HG03045 (cell line): Measurements from ENCODE around the gene LYPD1.

Source experiments
- ATAC-seq: cut with Tn5 transposase; IDR thresholded peaks from one replicate; pipeline ENCODE4 v1.9.1; 2021; ENCODE audit warnings: mild to moderate bottlenecking, moderate library complexity; ENCODE audit not compliant: unreplicated experiment

Gene LYPD1

DNA sequence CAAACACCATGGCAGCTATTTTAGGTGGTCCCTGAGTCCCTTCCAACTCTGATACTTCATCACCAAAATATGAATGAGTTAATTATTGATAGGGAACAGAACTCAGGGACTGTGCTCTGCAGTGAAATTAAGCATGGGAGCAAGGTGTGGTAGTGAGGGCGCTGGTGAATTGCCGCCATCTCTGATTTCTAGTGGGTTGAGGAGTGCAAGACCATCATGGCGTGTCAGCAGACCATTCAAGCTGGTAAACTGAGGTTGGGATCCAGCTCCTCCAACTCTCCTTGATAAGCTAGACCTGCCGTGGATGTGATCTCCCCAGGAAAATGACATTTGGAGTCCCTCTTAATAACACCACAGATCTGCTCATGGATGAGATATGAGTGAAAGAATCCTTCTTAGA, 70.4 kb downstream of the LYPD1 start:
- ATAC-seq, result no peak

DNA sequence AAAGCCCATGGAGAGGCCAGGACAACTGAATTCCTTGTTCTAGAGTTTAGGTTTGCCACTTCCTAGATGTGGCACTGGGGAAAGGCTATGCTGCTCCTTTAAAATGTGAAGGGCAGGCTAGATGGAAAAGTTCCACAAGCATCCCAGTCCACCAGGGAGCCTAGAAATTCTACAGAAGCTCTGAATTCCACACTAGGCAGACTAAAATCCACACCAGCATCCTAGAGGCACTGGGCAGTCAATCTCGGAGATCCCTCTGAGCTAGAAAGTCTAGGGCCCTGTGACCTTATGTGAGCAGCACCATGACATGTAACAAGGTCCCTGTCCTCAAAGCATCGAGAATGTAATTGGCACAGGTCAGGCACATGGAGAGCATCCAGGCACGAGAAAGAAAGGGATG, 71.5 kb downstream of the LYPD1 start:
- ATAC-seq, result no peak

DNA sequence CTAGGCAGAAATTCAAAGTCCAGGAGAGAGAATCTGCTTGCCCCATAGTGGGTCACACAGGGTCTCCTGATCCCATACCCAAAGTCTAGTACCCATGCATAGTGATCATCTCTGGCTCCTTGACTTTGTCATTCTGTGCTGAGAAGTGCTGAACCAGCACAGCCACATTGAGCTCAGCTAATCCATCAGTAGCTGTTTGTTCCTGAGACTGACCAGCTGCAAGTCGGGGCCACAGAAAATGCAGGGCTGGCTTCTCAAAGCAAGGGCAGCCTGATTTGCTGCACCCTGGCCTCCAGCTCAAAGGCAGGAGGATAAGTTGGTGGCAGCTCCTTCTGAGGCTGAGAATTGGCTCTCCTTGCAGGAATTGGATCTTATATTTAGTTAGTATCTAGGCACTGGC, 72.2 kb downstream of the LYPD1 start:
- ATAC-seq, result no peak

DNA sequence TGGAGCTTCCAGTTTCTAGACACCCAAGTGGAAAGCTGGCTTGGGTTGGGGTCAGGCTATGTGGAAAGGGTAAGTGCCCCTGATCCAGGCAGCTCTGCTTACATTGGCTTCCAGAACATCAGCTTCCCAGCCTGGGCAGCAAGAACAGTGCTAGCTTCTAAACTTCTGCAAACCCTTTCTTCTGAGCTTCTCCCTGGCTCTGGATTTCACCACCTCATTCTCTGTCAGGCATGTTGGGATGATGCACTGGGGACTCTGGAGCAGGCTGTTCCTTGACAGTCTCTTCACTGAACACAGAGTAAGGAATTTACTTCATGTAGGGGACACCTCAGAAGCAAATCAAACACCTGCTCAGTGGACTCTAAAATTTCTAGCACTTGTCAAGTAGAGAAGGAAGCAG, 72.8 kb downstream of the LYPD1 start:
- ATAC-seq, result no peak

DNA sequence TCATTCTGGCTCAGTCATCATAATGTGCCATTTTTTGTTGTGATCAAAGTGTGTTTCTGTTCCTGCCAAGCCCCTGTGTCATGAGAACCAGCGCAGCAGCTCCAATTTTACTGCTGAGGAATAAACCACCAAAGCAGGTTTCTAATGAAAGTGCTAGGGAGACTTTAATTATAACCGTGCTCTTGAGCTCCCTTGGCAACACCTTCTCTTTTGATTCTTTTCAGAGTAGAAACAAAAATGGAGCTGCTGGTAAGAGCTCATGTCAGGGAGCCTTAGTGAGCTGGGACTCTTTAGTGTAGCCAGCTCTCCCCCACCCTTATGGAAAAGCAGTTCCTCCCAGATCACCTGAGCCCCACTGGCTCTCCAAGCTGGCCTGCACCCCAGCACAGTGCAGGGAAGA, 74.3 kb downstream of the LYPD1 start:
- ATAC-seq, result no peak

DNA sequence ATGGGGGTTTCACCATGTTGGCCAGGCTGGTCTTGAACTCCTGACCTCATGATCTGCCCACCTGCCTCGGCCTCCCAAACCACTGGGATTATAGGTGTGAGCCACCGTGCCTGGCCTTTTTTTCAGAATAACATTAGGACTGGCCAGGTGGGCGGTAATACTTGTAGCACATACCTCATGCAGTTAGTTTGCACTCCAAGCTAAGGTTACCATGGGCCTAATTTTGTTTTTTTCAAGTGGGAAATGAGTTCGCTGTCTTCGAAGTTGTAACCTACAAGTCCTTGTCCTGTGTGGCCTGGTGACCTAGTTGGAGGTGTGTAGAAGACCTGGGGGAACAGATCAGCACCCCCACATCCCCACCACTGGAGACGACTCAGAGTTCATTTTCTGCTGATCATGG, 74.8 kb downstream of the LYPD1 start:
- no peak for ATAC-seq
